ENCODE results near the gene KCTD11.

The KCTD11 gene

GRCh38 chr17:7403977-7404736 is 52.2 kb downstream of the KCTD11 start, which contains the start of gene TMEM256:
TMEM256 (minus strand) TSS chr17:7404097; CDS start chr17:7404084, 13 bp downstream.
- Mint-ChIP-seq H3K27me3 (peaks cover 17 to 27% of the 10 kb centered on the region in 2 donors), H3K36me3 (peaks cover 8 to 9% of the 10 kb centered on the region in 2 donors), H3K9me3 (no peaks in the 10 kb centered on the region), H3K27ac (peak within 1 kb of the TSS; percentile 93), H3K4me1 (peaks cover 14 to 32% of the 10 kb centered on the region in 2 donors), H3K4me3 (peak within 1 kb of the TSS; percentile 97 to 100)
- DNase-seq (peak; percentile 94), ATAC-seq (replicated peaks) (peak; percentile 95)
